Ectodermal cell (in vitro differentiated cells): ENCODE results near the gene SRRD.
"Not testable (repeated sequence)": the region's sequence is repeated elsewhere in the genome, so short reads cannot be mapped to it uniquely, and the experiment has no call there.

Source experiments
- H3K27ac ChIP-seq: 2 replicates; pipeline ENCODE4 v1.7.0; 2013; ENCODE audit warnings: mild to moderate bottlenecking, low read depth, low read length; ENCODE audit not compliant: insufficient read depth, poor library complexity, severe bottlenecking
- H3K27me3 ChIP-seq: 2 replicates; pipeline ENCODE4 v1.7.0; 2013; ENCODE audit warnings: mild to moderate bottlenecking, low read length; ENCODE audit not compliant: insufficient read depth, control insufficient read depth, poor library complexity, severe bottlenecking
- H3K36me3 ChIP-seq: one replicate; pipeline ENCODE4 v1.7.0; 2013; ENCODE audit warnings: low read length; ENCODE audit not compliant: control insufficient read depth, insufficient read depth
- H3K4me1 ChIP-seq: one replicate; pipeline ENCODE4 v1.7.0; 2013; ENCODE audit warnings: low read length; ENCODE audit not compliant: control insufficient read depth, insufficient read depth
- H3K4me3 ChIP-seq: 2 replicates; pipeline ENCODE4 v1.7.0; 2013; ENCODE audit warnings: low read depth, low read length, control low read depth; ENCODE audit not compliant: insufficient read depth
- H3K9me3 ChIP-seq: 2 replicates; pipeline ENCODE4 v1.7.0; 2013; ENCODE audit warnings: mild to moderate bottlenecking, low read length, moderate library complexity; ENCODE audit not compliant: control insufficient read depth
- WGBS, 2 experiments: methylation state at CpG; one replicate each; pipeline ENCODE4 v1.1.7; 2013; ENCODE audit warnings: missing lambda C conversion rate in 2 of 2; 5-methylcytosine and 5-hydroxymethylcytosine counted together

The SRRD gene

GRCh38 chr22:26517429-26517828 is 33.8 kb downstream of the SRRD start:
- 92 to 94% methylated on average over 3 to 5 of the region's 5 CpGs for WGBS, 2 experiments
- no peak overlapping the region for H3K27ac ChIP-seq
- no peak overlapping the region for H3K4me3 ChIP-seq
- no peaks in the 10 kb centered on the region for H3K9me3 ChIP-seq
- H3K27me3 ChIP-seq, result no peaks in the 10 kb centered on the region
- no peaks in the 10 kb centered on the region for H3K36me3 ChIP-seq
- H3K4me1 ChIP-seq, result peaks cover 9% of the 10 kb centered on the region

- no peaks in the 10 kb centered on the region for H3K36me3 ChIP-seq
- H3K4me1 ChIP-seq, result no peaks in the 10 kb centered on the region
- no peaks in the 10 kb centered on the region for H3K9me3 ChIP-seq
- no peak overlapping the region for H3K27ac ChIP-seq
- no peak overlapping the region for H3K4me3 ChIP-seq
- WGBS, 2 experiments, result 100% methylated on average over 1 of the region's 2 CpGs; no CpG with 5 or more reads in 1 of the 2 experiments
- H3K27me3 ChIP-seq, result no peaks in the 10 kb centered on the region
Observed at GRCh38 chr22:26522012-26522411, 38.3 kb downstream of the SRRD start.

GRCh38 chr22:26522592-26522991 is 38.9 kb downstream of the SRRD start:
- Histone ChIP-seq H3K9me3 (no peaks in the 10 kb centered on the region), H3K27ac (no peak overlapping the region), H3K27me3 (no peaks in the 10 kb centered on the region), H3K4me3 (no peak overlapping the region), H3K36me3 (no peaks in the 10 kb centered on the region), H3K4me1 (no peaks in the 10 kb centered on the region)
- 94 to 95% methylated on average over 4 of the region's 4 CpGs for WGBS, 2 experiments

GRCh38 chr22:26524870-26525269 is 41.2 kb downstream of the SRRD start:
- no peaks in the 10 kb centered on the region for H3K27me3 ChIP-seq
- 91 to 95% methylated on average over 4 of the region's 4 CpGs for WGBS, 2 experiments
- no peaks in the 10 kb centered on the region for H3K4me1 ChIP-seq
- H3K27ac ChIP-seq, result no peak overlapping the region
- H3K9me3 ChIP-seq, result no peaks in the 10 kb centered on the region
- no peak overlapping the region for H3K4me3 ChIP-seq
- no peaks in the 10 kb centered on the region for H3K36me3 ChIP-seq

GRCh38 chr22:26525946-26526564 is 42.4 kb downstream of the SRRD start:
- H3K27me3 ChIP-seq, result no peaks in the 10 kb centered on the region
- no peak overlapping the region for H3K27ac ChIP-seq
- H3K9me3 ChIP-seq, result no peaks in the 10 kb centered on the region
- H3K4me3 ChIP-seq, result no peak overlapping the region
- no peaks in the 10 kb centered on the region for H3K4me1 ChIP-seq
- 94 to 97% methylated on average over 6 of the region's 7 CpGs for WGBS, 2 experiments
- H3K36me3 ChIP-seq, result no peaks in the 10 kb centered on the region

GRCh38 chr22:26527167-26527566 is 43.5 kb downstream of the SRRD start:
- no peaks in the 10 kb centered on the region for H3K27me3 ChIP-seq
- no peaks in the 10 kb centered on the region for H3K9me3 ChIP-seq
- WGBS, 2 experiments, result 79 to 85% methylated on average over 3 of the region's 3 CpGs
- no peaks in the 10 kb centered on the region for H3K4me1 ChIP-seq
- no peak overlapping the region for H3K4me3 ChIP-seq
- no peaks in the 10 kb centered on the region for H3K36me3 ChIP-seq
- H3K27ac ChIP-seq, result no peak overlapping the region

GRCh38 chr22:26527574-26528465 is 44.1 kb downstream of the SRRD start:
- H3K27ac ChIP-seq, result no peak overlapping the region

GRCh38 chr22:26528518-26528917 is 44.8 kb downstream of the SRRD start:
- not testable (repeated sequence) for H3K4me1 ChIP-seq, H3K27ac ChIP-seq, H3K9me3 ChIP-seq, H3K4me3 ChIP-seq, H3K27me3 ChIP-seq, H3K36me3 ChIP-seq
- WGBS, 2 experiments, result 92 to 94% methylated on average over 9 of the region's 9 CpGs

More at GRCh38 chr22:26527574-26528465, 44.1 kb downstream of the SRRD start:
- no peaks in the 10 kb centered on the region for H3K9me3 ChIP-seq
- no peaks in the 10 kb centered on the region for H3K27me3 ChIP-seq
- no peaks in the 10 kb centered on the region for H3K4me1 ChIP-seq
- H3K4me3 ChIP-seq, result no peak overlapping the region
- WGBS, 2 experiments, result 94% methylated on average over 15 of the region's 15 CpGs
- H3K36me3 ChIP-seq, result no peaks in the 10 kb centered on the region

GRCh38 chr22:26529345-26529744 is 45.7 kb downstream of the SRRD start:
- no peaks in the 10 kb centered on the region for H3K27me3 ChIP-seq
- H3K27ac ChIP-seq, result no peak overlapping the region
- H3K9me3 ChIP-seq, result no peaks in the 10 kb centered on the region
- H3K4me3 ChIP-seq, result no peak overlapping the region
- no peaks in the 10 kb centered on the region for H3K4me1 ChIP-seq
- WGBS, 2 experiments, result 87 to 100% methylated on average over 2 of the region's 2 CpGs
- no peaks in the 10 kb centered on the region for H3K36me3 ChIP-seq

GRCh38 chr22:26534171-26534855 is 50.6 kb downstream of the SRRD start:
- H3K36me3 ChIP-seq, result no peaks in the 10 kb centered on the region
- H3K27ac ChIP-seq, result no peak overlapping the region
- H3K4me1 ChIP-seq, result no peaks in the 10 kb centered on the region
- WGBS, 2 experiments, result 90 to 96% methylated on average over 5 to 7 of the region's 7 CpGs
- no peak overlapping the region for H3K4me3 ChIP-seq
- H3K9me3 ChIP-seq, result no peaks in the 10 kb centered on the region
- H3K27me3 ChIP-seq, result no peaks in the 10 kb centered on the region
